Panc1 (cell line): ENCODE results near the gene HAUS5.

ENCODE experiments used
- CTCF ChIP-seq: fragments of 450-650 bp; IDR thresholded peaks from 2 replicates; pipeline ENCODE4 v1.5.1; 2017; ENCODE audit warnings: mild to moderate bottlenecking
- POLR2AphosphoS5 ChIP-seq: IDR thresholded peaks from 2 replicates; pipeline ENCODE4 v1.6.1; 2012; ENCODE audit warnings: mild to moderate bottlenecking, low read depth, low read length, moderate library complexity
- REST ChIP-seq, 2 experiments: IDR thresholded peaks; 2 replicates each; pipeline ENCODE4 v1.6.1; 2011 to 2012; ENCODE audit warnings: low read depth in 2 of 2, control low read depth in 1 of 2, low read length in 1 of 2, mild to moderate bottlenecking in 1 of 2, moderate library complexity in 1 of 2; ENCODE audit not compliant: insufficient read depth in 1 of 2

GRCh38 chr19:35650581-35650980 is 38.0 kb downstream of the HAUS5 start:
- TF ChIP-seq CTCF, result no peak
- TF ChIP-seq POLR2AphosphoS5, result no peak
- TF ChIP-seq REST (IDR thresholded peaks at IDR 0.05; ENCODE audit: insufficient read depth in 1 of 2, low read depth in 2 of 2, low read length in 1 of 2), result no peak
